Measurements from ENCODE around the gene AP5Z1.
"Not testable (repeated sequence)": the region's sequence is repeated elsewhere in the genome, so short reads cannot be mapped to it uniquely, and the experiment has no call there.

AP5Z1 gene

GRCh38 chr7:4785371-4785770 is 9.9 kb downstream of the AP5Z1 start:
- no peak for DNase-seq (ENCODE audit: extremely low spot score, insufficient read length, low read depth)
- no peak for FAIRE-seq

GRCh38 chr7:4786015-4786414 is 10.6 kb downstream of the AP5Z1 start:
- FAIRE-seq, result no peak

GRCh38 chr7:4787541-4787940 is 12.1 kb downstream of the AP5Z1 start:
- DNase-seq (ENCODE audit: extremely low spot score, insufficient read length, low read depth) (no peak), FAIRE-seq (no peak)

More at GRCh38 chr7:4786015-4786414, 10.6 kb downstream of the AP5Z1 start:
- DNase-seq (ENCODE audit: extremely low spot score, insufficient read length, low read depth), result no peak

GRCh38 chr7:4787947-4788626 is 12.7 kb downstream of the AP5Z1 start:
- DNase-seq (ENCODE audit: extremely low spot score, insufficient read length, low read depth) (no peak), FAIRE-seq (no peak)

GRCh38 chr7:4788627-4789189 is 13.3 kb downstream of the AP5Z1 start:
- DNase-seq (ENCODE audit: extremely low spot score, insufficient read length, low read depth), result no peak
- no peak for FAIRE-seq

- no peak for FAIRE-seq
- DNase-seq (ENCODE audit: extremely low spot score, insufficient read length, low read depth), result no peak
These were observed 14.0 kb downstream of the AP5Z1 start for GRCh38 chr7:4789194-4790077.

GRCh38 chr7:4790078-4790465 is 14.6 kb downstream of the AP5Z1 start:
- DNase-seq (ENCODE audit: extremely low spot score, insufficient read length, low read depth), result no peak
- FAIRE-seq, result no peak

- DNase-seq (ENCODE audit: extremely low spot score, insufficient read length, low read depth) (no peak), FAIRE-seq (no peak)
These were observed 15.1 kb downstream of the AP5Z1 start for GRCh38 chr7:4790516-4790991.

- no peak for DNase-seq (ENCODE audit: extremely low spot score, insufficient read length, low read depth)
- no peak for FAIRE-seq
These were observed 15.8 kb downstream of the AP5Z1 start for GRCh38 chr7:4791101-4791737.

GRCh38 chr7:4791738-4792536 is 16.5 kb downstream of the AP5Z1 start:
- FAIRE-seq, result peak; percentile 12

GRCh38 chr7:4792537-4793126 is 17.2 kb downstream of the AP5Z1 start:
- FAIRE-seq, result no peak
- DNase-seq (ENCODE audit: extremely low spot score, insufficient read length, low read depth), result no peak

More at GRCh38 chr7:4791738-4792536, 16.5 kb downstream of the AP5Z1 start:
- peak; percentile 42 for DNase-seq (ENCODE audit: extremely low spot score, insufficient read length, low read depth)

GRCh38 chr7:4793385-4793993 is 18.1 kb downstream of the AP5Z1 start:
- not testable (repeated sequence) for FAIRE-seq

GRCh38 chr7:4794171-4794570 is 18.7 kb downstream of the AP5Z1 start:
- not testable (repeated sequence) for DNase-seq (ENCODE audit: extremely low spot score, insufficient read length, low read depth); FAIRE-seq

More at GRCh38 chr7:4793385-4793993, 18.1 kb downstream of the AP5Z1 start:
- DNase-seq (ENCODE audit: extremely low spot score, insufficient read length, low read depth), result not testable (repeated sequence)

GRCh38 chr7:4794591-4795350 is 19.3 kb downstream of the AP5Z1 start:
- no peak for FAIRE-seq
- DNase-seq (ENCODE audit: extremely low spot score, insufficient read length, low read depth), result no peak

GRCh38 chr7:4796453-4796852 is 21.0 kb downstream of the AP5Z1 start:
- FAIRE-seq (no peak), DNase-seq (ENCODE audit: extremely low spot score, insufficient read length, low read depth) (no peak)

GRCh38 chr7:4797858-4798705 is 22.7 kb downstream of the AP5Z1 start:
- FAIRE-seq, result peak; percentile 70
- peak; percentile 57 for DNase-seq (ENCODE audit: extremely low spot score, insufficient read length, low read depth)

GRCh38 chr7:4798706-4799235 is 23.3 kb downstream of the AP5Z1 start:
- no peak for DNase-seq (ENCODE audit: extremely low spot score, insufficient read length, low read depth)

More at GRCh38 chr7:4798706-4799235, 23.3 kb downstream of the AP5Z1 start:
- no peak for FAIRE-seq
